IMR-90 (cell line): Measurements from ENCODE around the gene SERPINB13.

Experiments used
- BHLHE40 ChIP-seq: fragments of 150-350 bp; IDR thresholded peaks from 2 replicates; pipeline ENCODE4 v1.6.1; 2016; ENCODE audit warnings: mild to moderate bottlenecking, low read depth, low read length
- CEBPB ChIP-seq: IDR thresholded peaks from 2 replicates; pipeline ENCODE4 v1.6.1; 2012; ENCODE audit warnings: low read depth, low read length, improper control_type of control experiment
- CHD1 ChIP-seq: IDR thresholded peaks from 2 replicates; pipeline ENCODE4 v1.6.1; 2012; ENCODE audit warnings: low read depth, low read length, improper control_type of control experiment
- CTCF ChIP-seq: conservative IDR thresholded peaks from 2 replicates; pipeline ENCODE4 v1.5.1; 2012; ENCODE audit warnings: mild to moderate bottlenecking, low read depth, low read length, improper control_type of control experiment
- FOS ChIP-seq: fragments of 150-350 bp; IDR thresholded peaks from 2 replicates; pipeline ENCODE4 v1.6.1; 2016; ENCODE audit warnings: low read depth, low read length
- MAFK ChIP-seq: IDR thresholded peaks from 2 replicates; pipeline ENCODE4 v1.6.1; 2012; ENCODE audit warnings: low read depth, low read length, improper control_type of control experiment
- MAZ ChIP-seq: IDR thresholded peaks from 2 replicates; pipeline ENCODE4 v1.6.1; 2012; ENCODE audit warnings: low read depth, mild to moderate bottlenecking, low read length, improper control_type of control experiment, moderate library complexity, borderline replicate concordance
- MXI1 ChIP-seq: IDR thresholded peaks from 2 replicates; pipeline ENCODE4 v1.6.1; 2012; ENCODE audit warnings: low read depth, mild to moderate bottlenecking, low read length, moderate library complexity, borderline replicate concordance
- NFE2L2 ChIP-seq: fragments of 150-350 bp; IDR thresholded peaks from 2 replicates; pipeline ENCODE4 v1.6.1; 2016; ENCODE audit warnings: low read depth, mild to moderate bottlenecking, low read length
- POLR2A ChIP-seq: IDR thresholded peaks from 2 replicates; pipeline ENCODE4 v1.6.1; 2012; ENCODE audit warnings: mild to moderate bottlenecking, low read depth, low read length
- RAD21 ChIP-seq: IDR thresholded peaks from 2 replicates; pipeline ENCODE4 v1.6.1; 2012; ENCODE audit warnings: low read length, improper control_type of control experiment
- RCOR1 ChIP-seq: IDR thresholded peaks from 2 replicates; pipeline ENCODE4 v1.6.1; 2012; ENCODE audit warnings: mild to moderate bottlenecking, low read length, improper control_type of control experiment; ENCODE audit not compliant: insufficient replicate concordance
- SMC3 ChIP-seq: fragments of 150-350 bp; IDR thresholded peaks from 2 replicates; pipeline ENCODE4 v1.6.1; 2016; ENCODE audit warnings: low read depth, mild to moderate bottlenecking, antibody characterized with exemption, low read length, moderate library complexity
- USF2 ChIP-seq: fragments of 150-350 bp; IDR thresholded peaks from 2 replicates; pipeline ENCODE4 v1.6.1; 2017; ENCODE audit warnings: mild to moderate bottlenecking, antibody characterized with exemption, low read length, low read depth

GRCh38 chr18:63590966-63591695, 4.0 kb downstream of the SERPINB13 start:
- TF ChIP-seq CTCF, result no peak
- TF ChIP-seq NFE2L2, result no peak
- no peak for TF ChIP-seq POLR2A
- TF ChIP-seq FOS, result no peak
- no peak for TF ChIP-seq RAD21
- no peak for TF ChIP-seq MXI1
- no peak for TF ChIP-seq RCOR1
- TF ChIP-seq BHLHE40, result no peak
- no peak for TF ChIP-seq MAFK
- no peak for TF ChIP-seq USF2
- no peak for TF ChIP-seq CEBPB
- TF ChIP-seq MAZ, result no peak
- no peak for TF ChIP-seq CHD1
- TF ChIP-seq SMC3, result no peak
